GM19043 (cell line): ENCODE results near the gene GLUD1.
"Not testable (repeated sequence)": the region's sequence is repeated elsewhere in the genome, so short reads cannot be mapped to it uniquely, and the experiment has no call there.

Experiments used
- ATAC-seq: cut with Tn5 transposase; IDR thresholded peaks from one replicate; pipeline ENCODE4 v1.9.1; 2021; ENCODE audit warnings: low read depth; ENCODE audit not compliant: unreplicated experiment

The GLUD1 gene

GRCh38 chr10:87092376-87092860 lies 2.2 kb downstream of the GLUD1 start:
- ATAC-seq = no peak

GRCh38 chr10:87090779-87091178 lies 3.9 kb downstream of the GLUD1 start:
- no peak for ATAC-seq

GRCh38 chr10:87089746-87090145 lies 4.9 kb downstream of the GLUD1 start:
- no peak for ATAC-seq

DNA sequence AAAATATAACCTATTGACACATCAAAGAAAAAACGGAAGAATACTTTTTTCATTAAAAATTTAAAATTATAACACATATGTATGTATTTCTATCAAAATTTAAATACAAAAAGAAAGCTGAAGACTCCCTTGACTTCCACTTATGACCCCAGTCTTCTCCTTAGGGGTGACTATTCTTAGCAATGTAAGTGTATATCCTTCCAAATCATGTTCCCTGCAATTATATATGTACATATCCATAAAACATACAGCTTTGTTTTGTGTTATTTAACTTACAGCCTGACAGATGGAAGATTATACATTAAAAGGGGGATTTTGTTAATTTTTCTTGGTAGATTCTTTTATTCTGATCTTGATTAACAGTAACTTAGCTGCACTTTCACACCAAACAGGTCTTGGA lies 9.1 kb downstream of the GLUD1 start:
- ATAC-seq = no peak

DNA sequence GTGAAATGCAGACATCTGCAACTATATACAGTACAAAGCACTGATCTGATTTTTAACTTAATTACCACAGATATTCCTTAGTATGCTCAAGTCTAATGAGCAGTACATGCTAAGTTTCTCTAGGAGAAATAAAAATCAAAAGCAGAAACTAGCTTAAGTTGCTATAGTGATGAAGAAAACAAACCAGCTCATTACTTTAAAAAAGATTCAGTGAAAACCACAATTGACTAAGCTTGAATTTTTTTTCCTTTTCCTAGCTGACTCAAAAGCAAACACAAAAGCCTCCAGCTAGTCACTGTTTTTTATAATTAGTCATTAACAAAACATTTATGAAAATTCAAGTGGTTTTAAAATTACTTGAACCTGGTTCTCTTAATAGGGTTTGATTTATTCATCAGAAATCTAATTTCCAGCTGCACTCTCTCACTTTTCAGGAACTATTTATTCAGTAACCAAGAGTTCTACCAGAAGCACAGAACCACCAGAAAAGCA lies 10.3 kb downstream of the GLUD1 start:
- not testable (repeated sequence) for ATAC-seq

- not testable (repeated sequence) for ATAC-seq
These were observed 10.9 kb downstream of the GLUD1 start for GRCh38 chr10:87083576-87084290.

DNA sequence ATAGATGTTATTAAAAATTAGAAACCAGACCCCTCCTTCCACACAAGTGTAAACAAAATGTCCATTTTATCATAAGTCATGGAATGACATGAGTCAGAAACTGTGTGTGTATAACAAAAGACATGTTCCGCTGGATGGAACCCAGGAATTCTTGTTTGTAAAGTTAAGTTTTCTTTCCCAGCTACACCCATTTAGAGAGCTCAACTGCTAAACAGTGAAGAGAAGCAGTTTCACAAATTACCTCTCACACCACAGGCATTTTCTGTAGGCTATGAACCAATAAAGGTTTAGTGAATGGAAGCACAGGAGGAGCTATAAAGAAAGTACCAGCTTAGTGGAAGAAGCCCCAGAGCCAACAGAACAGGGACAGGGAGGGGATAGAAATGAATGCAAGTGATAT lies 12.4 kb downstream of the GLUD1 start:
- not testable (repeated sequence) for ATAC-seq

GRCh38 chr10:87081574-87081973 lies 13.1 kb downstream of the GLUD1 start:
- not testable (repeated sequence) for ATAC-seq

GRCh38 chr10:87080621-87081020 lies 14.0 kb downstream of the GLUD1 start:
- ATAC-seq = not testable (repeated sequence)

DNA sequence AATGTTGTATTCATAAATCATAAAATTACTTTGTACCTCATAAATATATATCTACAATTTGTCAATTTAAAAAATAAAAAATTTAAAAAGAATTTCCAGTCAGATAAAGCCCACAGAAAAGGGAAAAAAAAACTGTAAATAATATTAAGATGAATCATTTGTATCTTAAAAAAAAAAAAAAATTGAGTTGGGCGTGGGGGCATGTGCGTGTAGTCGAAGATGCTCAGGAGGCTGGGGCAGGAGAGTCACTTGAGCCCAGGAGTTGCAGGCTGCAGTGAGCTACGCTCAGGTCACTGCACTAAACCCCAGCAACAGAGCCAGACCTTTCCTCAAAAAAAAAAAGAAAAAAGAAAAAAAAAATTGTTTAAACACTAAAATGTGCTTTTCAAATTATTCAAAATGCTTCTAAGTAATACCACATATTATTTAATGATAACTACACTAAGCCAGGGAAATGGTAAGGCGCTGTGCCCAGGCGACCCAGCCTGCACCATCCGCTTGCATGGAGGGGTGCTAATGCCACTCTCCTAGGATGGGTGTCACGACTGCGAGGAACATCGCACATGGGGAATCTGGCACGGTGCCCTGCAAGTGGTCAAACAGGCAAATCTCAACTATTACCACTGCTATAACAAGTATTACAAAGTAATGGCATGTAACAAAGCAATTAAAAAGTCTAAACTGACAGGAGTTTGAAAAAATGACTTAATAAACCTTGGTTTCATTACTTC lies 15.4 kb downstream of the GLUD1 start:
- ATAC-seq = no peak

DNA sequence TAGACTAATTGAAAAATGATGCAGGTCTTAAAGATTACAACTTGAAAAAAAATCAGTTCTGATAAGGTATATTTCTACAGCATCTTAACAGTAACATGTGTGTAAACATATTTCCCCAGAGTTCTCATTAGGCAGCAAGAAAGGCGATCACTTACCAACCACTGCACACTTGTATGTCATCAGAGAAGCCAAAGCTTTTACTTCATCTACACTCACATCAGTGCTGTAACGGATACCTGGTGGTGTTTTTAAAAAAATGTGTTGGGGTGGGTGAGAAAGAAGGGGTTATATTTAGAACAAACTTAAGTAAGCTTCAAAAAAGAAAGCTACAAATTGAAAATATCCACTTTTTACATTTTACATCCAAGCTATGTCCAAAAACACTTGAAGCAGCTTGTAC lies 18.2 kb downstream of the GLUD1 start:
- not testable (repeated sequence) for ATAC-seq

DNA sequence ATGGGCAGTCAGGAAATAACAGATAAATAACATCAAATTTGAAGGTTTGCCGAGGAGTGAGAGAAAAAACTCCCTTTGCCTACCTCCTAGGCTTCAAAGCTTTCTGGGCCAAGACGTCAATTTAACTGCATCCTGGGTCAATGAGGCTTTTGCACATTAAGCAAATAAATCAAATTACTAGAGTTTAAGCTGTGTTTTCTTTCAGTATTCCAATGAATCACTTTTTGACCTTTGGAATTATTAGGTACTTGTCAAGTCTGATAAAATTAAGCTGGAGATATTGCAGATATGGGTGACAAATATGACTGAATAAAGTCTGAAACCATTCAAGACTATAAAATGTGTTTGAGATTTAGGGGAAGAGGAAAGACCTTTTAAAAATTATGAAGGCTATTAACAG lies 22.2 kb downstream of the GLUD1 start:
- no peak for ATAC-seq

DNA sequence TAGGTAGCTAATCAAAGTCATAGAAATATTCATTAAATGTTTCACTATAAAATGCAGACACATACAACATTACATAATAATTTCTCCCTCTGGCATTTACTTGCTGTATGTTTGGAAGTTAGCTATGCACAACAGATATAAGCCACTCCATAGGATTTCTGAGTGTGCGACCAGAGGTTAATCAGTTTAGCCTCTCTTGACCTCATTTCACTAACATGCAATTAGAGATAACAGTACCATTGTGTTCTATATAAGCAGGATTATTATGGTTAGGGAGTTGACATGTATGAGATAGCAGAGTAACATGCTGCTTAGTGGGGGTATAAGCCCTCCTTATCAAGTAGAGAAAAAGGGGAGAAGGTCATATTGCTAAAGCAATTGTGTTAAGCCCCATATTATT lies 26.4 kb downstream of the GLUD1 start:
- no peak for ATAC-seq

DNA sequence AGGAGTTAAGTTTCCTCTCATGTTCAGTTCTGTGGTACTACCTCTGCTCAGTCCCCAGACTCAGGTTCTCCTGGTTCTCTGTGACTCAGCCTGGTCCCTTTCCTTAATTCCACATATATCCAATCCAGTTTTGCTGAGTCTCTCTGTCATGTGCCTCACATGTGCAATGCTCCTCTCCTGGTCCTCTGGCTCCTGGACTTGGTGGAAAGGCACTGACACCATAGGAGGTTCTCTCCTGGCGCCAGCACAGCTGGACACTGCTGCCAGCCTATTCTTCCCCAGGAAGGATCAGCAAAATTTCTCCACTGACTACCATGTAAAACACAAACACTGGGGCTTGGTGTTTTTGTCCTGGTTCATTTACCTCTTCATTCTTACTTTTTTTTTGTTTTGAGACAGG lies 27.8 kb downstream of the GLUD1 start:
- ATAC-seq = no peak

DNA sequence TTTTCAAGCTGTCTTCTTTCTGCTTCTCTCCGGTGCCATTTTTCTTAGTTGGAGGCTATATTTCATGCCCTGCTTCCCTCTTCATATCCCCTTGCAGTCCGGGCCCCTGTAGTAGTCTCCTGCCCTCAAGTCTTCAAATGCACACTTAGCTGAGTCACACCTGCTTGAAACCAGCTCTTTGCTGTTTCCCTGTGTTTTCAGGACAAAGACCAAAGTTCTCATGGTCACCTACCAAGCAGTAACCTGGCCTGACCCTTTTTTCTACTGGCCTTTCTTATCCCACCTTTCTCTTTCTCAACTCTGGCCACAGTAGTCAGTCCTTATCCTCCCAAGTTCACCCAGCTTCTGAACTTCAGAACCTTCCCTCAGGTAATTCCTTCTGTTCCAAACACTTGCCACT lies 28.5 kb downstream of the GLUD1 start:
- ATAC-seq = no peak

- ATAC-seq = no peak
These were observed 30.0 kb downstream of the GLUD1 start for GRCh38 chr10:87064651-87065050.

DNA sequence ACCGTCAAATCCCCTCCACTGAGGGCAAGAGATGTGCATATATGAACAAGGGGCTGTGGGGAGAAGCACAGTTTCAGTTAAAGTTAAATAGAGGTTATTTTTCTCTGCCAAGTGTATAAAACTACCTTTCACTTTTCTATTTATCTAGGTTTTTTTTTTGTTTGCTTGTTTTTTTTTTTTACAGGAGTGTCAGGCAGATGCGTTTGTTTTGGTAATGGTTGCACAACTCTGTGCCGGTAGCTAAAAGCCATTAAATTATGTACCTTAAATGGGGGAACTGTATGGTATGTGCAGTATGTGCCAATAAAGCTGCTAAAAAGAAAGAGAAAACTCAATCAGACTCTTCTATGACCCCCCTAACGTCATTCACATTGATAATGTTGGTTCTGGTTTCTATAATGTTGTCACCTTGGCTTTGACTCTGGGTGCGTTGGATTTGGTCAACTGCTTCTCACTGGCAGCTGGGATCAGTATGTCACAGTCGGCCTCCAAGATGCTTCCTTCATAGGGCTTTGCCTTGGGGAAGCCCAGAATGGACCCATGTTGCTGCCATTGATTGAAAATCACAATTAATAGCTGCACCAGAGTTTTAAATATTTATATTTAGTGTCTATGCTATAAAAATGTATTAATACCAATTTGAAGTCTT lies 34.2 kb downstream of the GLUD1 start:
- ATAC-seq = no peak

- ATAC-seq = no peak
These were observed 35.2 kb downstream of the GLUD1 start for GRCh38 chr10:87059401-87059800.

- ATAC-seq = no peak
These were observed 36.5 kb downstream of the GLUD1 start for GRCh38 chr10:87058171-87058570.

DNA sequence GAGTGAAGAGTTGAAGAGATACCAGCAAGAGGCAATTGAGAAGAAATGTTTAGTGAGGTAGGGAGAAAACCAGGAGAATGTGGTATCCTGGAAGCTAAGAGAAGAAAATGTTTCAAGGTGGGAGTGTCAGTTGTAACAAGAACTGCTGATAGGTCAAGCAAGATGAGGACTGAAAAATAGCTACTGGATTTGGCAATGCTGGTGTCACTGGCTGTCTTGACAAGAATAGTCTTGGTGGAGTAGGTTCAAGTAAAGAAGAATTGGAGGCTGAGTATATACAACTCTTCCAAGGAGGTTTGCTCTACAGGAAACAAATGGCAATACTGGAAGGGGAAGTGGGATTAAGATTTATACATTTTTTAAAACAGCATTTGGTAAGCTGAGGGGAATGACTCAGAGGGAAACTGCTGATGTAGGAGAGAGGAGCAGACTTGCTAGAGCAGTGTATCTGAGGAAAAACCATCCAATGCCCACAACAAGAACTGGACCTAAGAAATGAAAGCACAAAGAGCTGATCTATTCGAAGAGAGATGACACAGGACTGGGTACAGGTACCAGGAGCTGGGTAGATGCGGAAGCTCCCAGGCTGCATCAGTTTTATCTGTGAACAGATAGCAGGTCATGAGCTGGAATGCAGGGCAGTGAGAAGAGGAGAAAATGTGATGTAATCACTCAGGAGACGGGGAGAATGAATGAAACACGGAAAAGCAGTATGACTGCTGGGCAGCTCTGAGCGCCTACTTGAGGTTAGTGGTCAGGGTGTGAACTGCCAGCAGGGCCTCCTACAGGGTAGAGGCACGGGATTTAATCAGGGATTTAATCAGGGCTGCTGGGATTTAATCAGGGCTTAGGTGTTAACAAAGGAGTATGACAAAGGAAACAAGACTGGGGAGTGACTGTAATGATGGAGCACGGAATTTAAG lies 40.0 kb downstream of the GLUD1 start:
- ATAC-seq = no peak
